ENCODE data around the gene PARVB.

DNA sequence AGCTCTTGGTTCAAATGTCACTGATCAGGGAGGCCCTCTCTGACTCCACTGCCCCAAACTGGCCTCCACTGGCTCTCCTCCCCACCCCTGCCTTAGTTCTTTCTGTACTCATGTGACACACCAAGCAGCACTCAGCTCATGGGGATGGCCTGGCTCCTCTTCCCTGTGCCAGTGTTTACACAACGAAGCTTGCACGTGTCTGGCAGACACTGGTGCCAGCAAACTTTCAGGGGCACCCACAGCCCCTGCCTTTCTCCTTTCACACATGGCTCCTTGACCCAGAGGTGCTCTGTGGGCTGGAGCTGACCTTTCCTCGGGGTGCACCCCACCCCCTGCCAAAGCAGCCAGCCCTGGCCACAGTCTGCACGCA, 119.0 kb downstream of the PARVB start:
- TF ChIP-seq EZH2 (IDR thresholded peaks at IDR 0.05; ENCODE audit: low read length, missing control alignments), result no peak
- TF ChIP-seq, protein P1, sequence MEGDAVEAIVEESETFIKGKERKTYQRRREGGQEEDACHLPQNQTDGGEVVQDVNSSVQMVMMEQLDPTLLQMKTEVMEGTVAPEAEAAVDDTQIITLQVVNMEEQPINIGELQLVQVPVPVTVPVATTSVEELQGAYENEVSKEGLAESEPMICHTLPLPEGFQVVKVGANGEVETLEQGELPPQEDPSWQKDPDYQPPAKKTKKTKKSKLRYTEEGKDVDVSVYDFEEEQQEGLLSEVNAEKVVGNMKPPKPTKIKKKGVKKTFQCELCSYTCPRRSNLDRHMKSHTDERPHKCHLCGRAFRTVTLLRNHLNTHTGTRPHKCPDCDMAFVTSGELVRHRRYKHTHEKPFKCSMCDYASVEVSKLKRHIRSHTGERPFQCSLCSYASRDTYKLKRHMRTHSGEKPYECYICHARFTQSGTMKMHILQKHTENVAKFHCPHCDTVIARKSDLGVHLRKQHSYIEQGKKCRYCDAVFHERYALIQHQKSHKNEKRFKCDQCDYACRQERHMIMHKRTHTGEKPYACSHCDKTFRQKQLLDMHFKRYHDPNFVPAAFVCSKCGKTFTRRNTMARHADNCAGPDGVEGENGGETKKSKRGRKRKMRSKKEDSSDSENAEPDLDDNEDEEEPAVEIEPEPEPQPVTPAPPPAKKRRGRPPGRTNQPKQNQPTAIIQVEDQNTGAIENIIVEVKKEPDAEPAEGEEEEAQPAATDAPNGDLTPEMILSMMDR (conservative IDR thresholded peaks at IDR 0.05 in 1 of 2, IDR thresholded peaks at IDR 0.05 in 1 of 2; ENCODE audit: low read depth in 1 of 2, low read length in 2 of 2), result no peak
